Fibroblast of mammary gland (primary cell): ENCODE results near the gene PSMG4.

Source experiments
- DNase-seq: peaks from one replicate; pipeline ENCODE4 v3.0.0-alpha.2; 2010; ENCODE audit warnings: low read depth
- H3K4me3 ChIP-seq: 2 replicates; pipeline ENCODE4 v1.5.1; 2011; ENCODE audit warnings: low read depth, mild to moderate bottlenecking, low read length, moderate library complexity; ENCODE audit not compliant: control insufficient read depth
- TF ChIP-seq, protein P1 (sequence below): conservative IDR thresholded peaks from 2 replicates; pipeline ENCODE4 v1.5.1; 2011; ENCODE audit warnings: low read depth, low read length, inconsistent platforms; ENCODE audit not compliant: control insufficient read depth, insufficient read depth

The PSMG4 gene

DNA sequence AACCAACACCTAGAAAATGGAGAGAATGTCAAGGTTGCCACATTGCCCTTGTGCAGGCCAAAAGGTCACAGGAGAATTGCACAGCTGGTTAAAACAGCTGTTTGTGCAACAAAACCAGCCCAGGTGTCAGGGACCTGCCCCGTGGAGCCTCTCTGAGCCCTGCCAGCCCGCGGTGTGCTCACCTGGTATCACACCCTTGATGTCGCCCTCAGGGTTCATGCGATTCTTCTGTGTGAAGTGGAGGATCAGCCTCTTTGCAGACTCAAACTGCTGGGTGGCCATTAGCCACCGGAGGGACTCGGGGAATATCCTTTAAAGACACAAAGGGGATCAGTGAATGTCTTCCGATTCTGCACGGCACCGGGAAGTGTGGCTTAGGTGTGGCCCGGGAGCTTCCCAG, 39.2 kb downstream of the PSMG4 start:
- TF ChIP-seq, protein P1, sequence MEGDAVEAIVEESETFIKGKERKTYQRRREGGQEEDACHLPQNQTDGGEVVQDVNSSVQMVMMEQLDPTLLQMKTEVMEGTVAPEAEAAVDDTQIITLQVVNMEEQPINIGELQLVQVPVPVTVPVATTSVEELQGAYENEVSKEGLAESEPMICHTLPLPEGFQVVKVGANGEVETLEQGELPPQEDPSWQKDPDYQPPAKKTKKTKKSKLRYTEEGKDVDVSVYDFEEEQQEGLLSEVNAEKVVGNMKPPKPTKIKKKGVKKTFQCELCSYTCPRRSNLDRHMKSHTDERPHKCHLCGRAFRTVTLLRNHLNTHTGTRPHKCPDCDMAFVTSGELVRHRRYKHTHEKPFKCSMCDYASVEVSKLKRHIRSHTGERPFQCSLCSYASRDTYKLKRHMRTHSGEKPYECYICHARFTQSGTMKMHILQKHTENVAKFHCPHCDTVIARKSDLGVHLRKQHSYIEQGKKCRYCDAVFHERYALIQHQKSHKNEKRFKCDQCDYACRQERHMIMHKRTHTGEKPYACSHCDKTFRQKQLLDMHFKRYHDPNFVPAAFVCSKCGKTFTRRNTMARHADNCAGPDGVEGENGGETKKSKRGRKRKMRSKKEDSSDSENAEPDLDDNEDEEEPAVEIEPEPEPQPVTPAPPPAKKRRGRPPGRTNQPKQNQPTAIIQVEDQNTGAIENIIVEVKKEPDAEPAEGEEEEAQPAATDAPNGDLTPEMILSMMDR: no peak
- DNase-seq: no peak
- no peak overlapping the region for H3K4me3 ChIP-seq

DNA sequence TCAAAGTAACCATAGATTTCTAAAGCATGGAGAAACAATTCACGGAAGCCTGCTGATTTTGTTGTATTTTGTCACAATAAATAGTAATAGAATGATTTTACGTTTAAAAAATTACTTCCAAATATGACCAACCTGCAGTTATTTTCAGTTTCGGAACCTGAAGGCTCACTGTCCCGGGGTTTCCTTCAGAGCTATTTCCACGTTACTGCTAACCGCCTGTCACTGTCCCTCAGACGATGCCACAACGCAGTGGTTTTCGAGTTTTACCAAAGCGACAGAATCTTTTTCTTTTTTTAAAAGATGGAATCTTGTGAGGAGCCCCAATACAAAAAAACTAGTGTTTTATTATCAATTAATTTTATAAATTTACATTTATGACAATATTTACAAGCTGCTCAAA, 40.5 kb downstream of the PSMG4 start:
- TF ChIP-seq, protein P1: no peak
- no peak for DNase-seq
- H3K4me3 ChIP-seq: no peak overlapping the region

DNA sequence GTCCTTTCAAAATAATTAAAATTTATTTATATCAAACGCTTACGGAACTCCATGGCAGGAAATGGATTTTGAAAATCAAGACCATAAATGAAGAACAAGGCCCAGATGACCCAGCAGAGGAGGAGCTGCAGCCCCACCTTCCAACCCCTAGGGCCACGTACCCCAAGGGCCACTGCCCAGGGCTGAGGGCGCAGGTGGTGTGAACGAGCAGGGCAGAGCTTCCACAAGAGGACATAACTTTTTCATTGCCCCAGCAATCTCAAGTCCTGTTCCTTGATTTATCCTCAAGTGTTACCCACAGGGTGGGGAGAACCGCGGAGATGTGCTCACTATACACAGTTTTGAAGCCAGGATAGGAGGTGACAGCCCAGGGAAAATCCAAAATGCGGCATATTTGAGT, 42.8 kb downstream of the PSMG4 start:
- TF ChIP-seq, protein P1: no peak
- no peak for DNase-seq
- no peak overlapping the region for H3K4me3 ChIP-seq

DNA sequence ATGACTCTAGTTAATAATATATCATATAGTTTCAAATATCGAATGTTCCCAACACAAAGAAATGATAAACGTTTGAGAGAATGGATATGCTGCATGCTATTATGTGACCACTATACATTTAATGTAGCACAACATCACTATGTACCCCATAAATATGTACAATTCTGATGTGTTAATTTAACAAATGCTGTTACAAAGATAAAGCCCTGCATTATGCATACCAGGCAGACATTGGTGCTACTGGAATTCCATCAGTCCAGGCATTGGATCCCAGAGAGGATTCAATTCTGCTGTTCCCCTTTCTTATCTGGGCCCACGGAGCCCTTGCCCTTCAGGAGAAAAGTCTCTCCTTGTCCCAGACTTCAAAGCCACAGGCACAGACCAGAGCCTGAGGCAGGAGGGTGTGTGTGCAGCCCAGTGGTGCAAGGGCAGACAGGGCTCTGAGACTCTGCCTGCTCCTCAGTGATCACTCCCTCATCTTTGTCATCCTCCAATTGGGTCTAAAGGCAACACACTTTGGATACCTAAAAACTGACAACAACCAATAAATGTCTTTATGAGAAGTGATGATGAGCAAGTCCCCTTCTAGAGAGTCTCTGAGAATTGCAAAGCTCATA, 45.2 kb downstream of the PSMG4 start:
- H3K4me3 ChIP-seq: no peak overlapping the region
- no peak for DNase-seq
- TF ChIP-seq, protein P1: no peak

DNA sequence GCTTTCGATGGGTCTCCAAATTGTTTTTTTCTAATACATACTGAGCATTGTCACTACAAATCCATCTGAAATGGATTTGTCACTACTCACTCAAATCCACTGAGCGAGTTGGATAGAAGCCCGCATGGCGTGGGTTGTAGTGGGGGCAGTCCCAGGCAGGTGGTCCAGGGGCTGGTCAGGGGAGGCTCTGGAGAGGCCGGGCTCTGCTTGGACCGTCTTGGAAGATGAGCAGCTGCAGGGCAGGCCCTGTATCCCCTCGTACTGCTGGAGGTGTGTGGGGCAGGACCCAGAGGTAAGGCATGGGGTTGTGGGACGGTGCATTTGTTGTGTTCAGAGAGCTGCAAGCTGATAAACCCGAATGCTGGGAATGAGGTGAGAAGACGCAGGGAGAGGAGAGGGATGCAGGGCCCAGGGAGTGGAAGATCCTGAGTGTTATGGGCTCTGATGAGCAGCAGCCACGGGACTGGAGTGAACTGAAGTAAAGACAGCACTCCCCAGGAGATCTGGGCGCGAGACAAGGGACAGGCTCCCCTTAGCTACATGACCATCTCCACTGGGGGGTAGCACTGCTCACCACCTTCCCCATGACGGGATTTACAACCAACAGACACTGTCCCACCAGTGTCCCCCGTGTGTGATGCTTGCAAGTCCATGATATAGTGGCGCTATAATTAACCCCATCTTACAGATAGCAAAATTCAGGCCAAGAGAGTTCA, 45.9 kb downstream of the PSMG4 start:
- DNase-seq: no peak
- TF ChIP-seq, protein P1: no peak
- H3K4me3 ChIP-seq: no peak overlapping the region

DNA sequence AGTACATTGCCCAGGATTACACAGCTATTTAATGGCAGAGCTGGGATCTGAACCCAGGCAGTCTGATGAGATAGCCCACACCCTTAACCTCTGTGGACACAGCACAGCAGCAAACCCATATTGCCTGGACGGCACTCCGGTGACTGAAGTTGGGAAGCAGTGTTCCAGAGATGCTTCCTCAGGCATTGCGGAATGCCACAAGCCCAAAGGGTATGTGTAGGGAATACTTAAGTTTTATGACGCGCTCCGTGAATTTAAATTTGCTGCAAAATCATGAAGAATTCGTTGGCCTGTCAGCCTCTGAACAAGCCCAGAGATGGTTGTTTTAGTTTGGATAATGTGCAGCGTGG, 46.4 kb downstream of the PSMG4 start:
- DNase-seq: no peak
- H3K4me3 ChIP-seq: no peak overlapping the region
- TF ChIP-seq, protein P1: no peak
